GM20000 (cell line): ENCODE measurements around the gene KATNB1.

ENCODE experiments used
- DNase-seq: peaks from one replicate; pipeline ENCODE4 v3.0.0; 2012; ENCODE audit warnings: low spot score
- TF ChIP-seq, protein P1 (sequence below): IDR thresholded peaks from 2 replicates; pipeline ENCODE4 v1.5.1; 2012; ENCODE audit warnings: mild to moderate bottlenecking, control low read depth; ENCODE audit errors: extremely low read depth, missing control alignments

KATNB1 gene

DNA sequence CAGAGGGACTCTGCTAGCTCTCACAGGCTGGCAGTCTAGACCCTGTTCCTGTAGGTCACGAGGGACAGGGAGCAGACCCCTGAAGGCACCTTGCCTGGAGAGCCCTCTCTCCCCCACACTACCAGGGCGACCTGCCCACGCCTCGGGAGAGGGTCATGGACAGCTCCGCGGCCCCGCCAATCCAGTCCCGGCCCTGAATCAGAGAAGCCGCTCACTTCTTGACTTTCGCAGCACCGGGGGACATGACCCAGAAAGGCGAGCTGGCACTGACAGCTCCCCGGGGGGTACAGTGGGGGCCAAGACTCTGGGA is 61.6 kb downstream of the KATNB1 start:
- DNase-seq = no peak
- TF ChIP-seq, protein P1, sequence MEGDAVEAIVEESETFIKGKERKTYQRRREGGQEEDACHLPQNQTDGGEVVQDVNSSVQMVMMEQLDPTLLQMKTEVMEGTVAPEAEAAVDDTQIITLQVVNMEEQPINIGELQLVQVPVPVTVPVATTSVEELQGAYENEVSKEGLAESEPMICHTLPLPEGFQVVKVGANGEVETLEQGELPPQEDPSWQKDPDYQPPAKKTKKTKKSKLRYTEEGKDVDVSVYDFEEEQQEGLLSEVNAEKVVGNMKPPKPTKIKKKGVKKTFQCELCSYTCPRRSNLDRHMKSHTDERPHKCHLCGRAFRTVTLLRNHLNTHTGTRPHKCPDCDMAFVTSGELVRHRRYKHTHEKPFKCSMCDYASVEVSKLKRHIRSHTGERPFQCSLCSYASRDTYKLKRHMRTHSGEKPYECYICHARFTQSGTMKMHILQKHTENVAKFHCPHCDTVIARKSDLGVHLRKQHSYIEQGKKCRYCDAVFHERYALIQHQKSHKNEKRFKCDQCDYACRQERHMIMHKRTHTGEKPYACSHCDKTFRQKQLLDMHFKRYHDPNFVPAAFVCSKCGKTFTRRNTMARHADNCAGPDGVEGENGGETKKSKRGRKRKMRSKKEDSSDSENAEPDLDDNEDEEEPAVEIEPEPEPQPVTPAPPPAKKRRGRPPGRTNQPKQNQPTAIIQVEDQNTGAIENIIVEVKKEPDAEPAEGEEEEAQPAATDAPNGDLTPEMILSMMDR = no peak

DNA sequence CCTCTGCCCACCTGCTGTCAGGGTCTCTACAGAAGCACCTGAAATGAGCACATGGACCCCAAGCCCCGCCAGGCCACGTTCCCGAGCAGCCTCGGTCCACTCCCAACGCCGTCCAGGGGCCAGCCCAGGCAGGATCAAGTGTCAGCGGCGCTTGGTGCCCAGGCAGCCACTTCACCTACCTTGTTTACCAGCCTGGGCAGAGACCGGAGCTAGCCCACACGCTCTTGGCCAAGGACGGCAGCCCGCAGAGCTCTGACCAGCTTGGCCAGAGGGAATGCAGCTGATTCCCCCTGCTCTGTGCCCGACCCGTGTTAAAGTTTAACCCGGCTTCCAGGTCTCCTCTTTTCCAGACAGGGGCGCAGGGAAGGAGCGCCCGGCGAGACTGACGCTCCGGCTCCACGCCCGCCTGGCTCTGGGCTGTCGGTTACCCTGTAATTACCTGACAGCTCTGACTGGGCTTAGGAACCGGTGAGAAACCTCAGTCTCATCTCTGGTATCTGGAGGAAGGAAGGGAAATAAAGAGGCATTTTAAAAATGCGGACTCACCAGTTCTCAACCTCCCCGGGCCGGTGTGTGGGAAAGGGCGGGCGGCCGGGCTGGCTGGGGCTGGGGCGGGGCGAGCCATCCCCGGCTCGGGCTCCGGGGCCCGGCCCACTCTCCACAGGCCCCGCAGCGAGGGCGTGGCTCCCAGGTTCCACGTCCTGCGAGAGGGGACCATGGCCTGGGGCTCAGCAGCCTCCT is 62.1 kb downstream of the KATNB1 start:
- DNase-seq = no peak
- TF ChIP-seq, protein P1 = no peak

DNA sequence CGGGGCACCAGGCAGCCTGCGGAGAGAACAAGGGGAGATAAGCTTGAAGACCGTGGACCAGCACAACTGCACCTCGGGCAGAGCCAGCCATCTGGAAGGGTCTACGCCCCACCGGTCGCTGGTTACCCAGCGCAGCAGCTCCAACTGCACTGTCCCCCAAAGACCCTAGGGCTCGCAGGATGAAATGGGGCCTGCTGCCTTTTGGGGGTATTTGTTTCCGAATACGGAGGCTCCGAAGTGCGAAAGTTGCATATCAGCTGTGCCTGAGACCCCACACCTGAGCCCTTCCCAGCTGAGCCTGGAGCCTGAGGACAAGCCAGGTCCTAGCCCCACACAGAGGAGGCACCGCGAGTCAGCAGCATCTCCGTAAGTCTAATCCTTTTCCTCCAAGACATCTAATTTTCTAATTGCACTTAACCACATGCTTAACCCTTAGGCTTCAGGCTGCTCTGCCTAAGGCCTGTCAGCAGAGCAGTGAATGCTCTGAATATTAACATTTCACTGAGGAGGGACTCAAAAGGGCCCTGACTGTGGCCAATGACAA is 62.8 kb downstream of the KATNB1 start:
- TF ChIP-seq, protein P1 = no peak
- DNase-seq = no peak

DNA sequence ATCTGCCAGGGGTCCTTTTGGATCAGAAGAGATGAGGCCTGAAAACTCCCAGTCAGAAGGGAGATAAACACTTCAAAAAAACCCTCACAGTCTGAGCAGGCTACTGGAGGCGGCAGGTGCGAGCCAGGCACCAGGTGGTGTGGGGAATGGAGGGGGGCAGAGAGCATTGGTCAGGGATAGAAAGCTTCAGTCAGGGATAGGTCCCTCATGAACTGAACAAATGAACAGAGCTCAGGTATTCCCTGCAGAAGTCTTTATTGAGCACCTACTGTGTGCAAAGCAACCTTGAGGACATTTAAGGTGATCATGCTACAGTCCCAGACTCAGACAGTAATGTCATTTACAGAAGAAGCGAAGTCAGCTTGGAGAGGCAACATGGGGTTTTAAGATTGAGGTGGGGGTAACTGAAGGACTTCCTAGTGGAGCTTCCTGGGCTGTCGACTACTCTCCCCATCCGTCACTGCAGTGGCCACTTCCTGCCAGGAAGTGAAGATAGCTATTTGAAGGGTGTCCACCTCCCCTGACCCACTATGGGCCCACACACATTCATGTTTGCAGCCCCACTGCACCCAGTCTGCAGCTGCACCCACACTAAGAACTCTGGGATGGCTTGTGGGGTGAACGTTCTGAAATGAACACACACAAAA is 63.5 kb downstream of the KATNB1 start:
- DNase-seq = no peak

DNA sequence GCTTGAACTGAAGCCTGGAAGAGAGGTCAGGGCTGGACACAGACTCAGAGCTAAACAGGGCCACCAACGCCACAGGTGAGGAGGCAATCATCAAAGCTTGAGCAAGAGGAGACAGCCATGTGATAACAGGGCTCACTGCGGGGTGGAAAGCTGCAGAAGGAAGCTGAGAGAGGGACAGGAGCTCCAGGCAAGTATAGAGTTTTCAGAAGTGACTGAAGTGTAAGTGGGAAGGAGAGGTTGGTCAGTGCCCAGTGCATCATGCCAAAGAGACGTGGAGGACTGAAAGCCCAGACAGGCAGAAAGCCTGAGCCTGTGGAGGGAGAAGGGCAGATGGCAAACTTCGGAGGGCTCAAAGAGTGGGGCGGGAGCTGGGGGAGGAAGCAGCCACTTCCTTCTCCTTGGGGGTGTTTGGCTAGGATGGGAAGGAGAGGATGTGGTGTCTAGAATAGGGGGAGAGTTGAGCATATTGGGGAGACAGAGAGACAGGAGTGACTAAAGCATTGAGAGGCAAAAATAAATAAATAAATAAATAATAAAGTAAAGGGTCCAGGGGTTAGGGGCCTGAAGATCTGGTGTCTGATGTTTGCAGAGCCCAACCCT is 64.1 kb downstream of the KATNB1 start:
- TF ChIP-seq, protein P1 = no peak
- no peak for DNase-seq

More for the DNA sequence above, 63.5 kb downstream of the KATNB1 start:
- TF ChIP-seq, protein P1 = no peak

DNA sequence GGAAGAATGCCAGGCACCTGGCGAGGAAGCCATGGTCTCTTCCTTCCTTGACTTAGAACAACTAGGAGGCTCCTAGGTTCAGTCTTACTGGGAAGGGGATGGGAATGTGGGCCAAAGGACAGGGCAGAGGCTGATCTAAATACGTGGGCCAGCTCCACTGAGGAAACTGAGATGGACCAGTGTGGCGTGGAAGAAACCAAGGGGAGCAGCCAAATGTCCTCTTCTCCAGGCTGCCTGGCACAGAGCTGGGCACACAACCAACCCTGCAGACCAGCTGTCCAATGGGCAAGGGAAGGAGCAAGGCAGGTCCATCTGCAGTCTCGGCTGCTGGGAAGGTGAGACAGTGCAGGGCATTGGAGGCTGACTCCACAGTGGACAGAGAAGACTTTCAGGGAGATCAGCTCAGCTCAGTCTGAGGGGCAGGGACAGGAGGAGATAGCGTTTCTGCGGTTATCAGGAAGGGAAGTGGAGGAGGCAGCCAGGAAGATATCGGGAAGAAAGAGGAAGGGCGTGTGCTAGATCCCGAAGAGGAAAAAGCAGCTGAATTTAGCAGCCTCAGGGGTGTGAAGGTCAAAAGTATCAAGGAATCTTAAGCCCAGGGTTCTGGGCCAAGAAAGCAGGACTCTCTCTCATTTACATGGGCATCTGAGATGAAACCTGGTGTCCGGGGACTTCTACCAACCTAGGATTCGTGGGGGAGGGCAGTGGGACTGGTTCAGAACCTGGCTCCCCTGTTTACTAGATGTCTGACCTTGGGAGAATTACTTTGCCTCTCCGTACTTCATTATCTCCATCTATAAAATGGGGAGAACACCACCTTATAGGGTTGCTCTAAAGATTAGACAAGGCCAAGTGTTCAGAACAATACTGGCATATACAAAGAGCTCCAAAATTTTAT is 64.9 kb downstream of the KATNB1 start:
- TF ChIP-seq, protein P1 = no peak
- no peak for DNase-seq
